GM12873 (cell line): ENCODE results near the gene KAT2A.

ENCODE experiments used
- CTCF ChIP-seq: IDR thresholded peaks from 2 replicates; pipeline ENCODE4 v1.5.1; 2012; ENCODE audit warnings: low read depth, mild to moderate bottlenecking, moderate library complexity, low read length, control low read depth; ENCODE audit not compliant: insufficient read depth; ENCODE audit errors: missing control alignments

KAT2A gene

GRCh38 chr17:42114118-42114517 is 7.0 kb downstream of the KAT2A start:
- no peak for TF ChIP-seq CTCF

GRCh38 chr17:42113293-42114069 is 7.7 kb downstream of the KAT2A start:
- no peak for TF ChIP-seq CTCF

- TF ChIP-seq CTCF: no peak
Observed at GRCh38 chr17:42112552-42113176, 8.5 kb downstream of the KAT2A start, which contains the start of gene DHX58. Gene DHX58, minus strand, starts transcription at chr17:42112714. Its CDS starts 822 bp downstream, at chr17:42111892.

DNA sequence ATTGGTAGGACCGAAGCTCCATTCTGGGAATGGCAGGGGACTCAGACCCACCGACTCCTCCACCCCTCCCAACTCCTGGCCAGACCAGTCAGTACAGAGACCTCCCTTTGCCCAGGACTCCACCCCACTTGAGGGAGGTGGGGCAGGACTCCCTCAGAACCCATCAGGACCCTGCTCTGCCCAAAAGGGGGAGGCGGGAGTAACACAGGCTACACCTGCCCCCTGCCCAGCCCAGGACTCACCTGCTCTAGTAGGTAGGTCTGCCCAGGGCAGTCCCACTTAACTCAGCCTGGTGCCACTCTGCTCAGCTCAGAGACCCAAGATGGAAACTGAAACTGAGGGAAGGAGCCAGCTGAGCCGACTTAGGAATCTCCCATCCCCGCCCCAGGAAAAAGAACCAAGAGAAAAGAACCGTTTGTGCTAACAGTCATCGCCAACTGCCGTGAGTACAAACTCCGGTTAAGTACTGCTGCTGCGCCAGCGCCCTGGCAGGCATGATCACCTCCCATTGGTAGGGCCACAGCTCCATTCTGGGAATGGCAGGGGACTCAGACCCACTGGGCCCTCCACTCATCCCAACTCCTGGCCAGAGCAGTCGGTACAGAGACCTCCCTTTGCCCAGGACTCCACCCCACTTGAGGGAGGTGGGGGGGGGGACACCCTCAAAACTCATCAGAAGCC is 9.2 kb downstream of the KAT2A start:
- TF ChIP-seq CTCF: no peak

DNA sequence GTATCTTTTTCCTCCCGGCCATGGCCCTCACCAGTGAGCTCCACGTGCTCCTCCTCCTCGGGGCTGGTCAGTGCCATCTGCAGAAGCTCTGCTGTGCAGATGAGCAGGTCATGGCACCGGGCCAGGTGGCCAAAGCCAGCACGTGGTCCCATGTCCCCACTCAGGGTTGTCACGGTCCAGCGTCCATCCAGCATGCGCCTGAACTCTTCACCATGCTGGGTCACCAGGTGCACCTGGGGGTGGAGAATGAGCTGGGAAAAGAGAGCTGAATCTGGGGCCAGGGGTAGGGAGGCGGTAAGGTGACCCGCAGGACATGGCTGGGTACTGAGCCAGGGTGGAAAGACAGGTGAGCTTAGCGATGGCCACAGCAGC is 9.9 kb downstream of the KAT2A start:
- TF ChIP-seq CTCF: no peak

- TF ChIP-seq CTCF: no peak
Observed at GRCh38 chr17:42110301-42111264, 10.6 kb downstream of the KAT2A start.
